Measurements from ENCODE around the gene KCNQ2. TPM values are rescaled to one million over a fixed set of nuclear protein-coding genes. Genes with fewer than 3 reads are reported as not detected.
A peak's percentile ranks its signal among the peaks of the same experiment; 100 is the strongest.

The KCNQ2 gene
- total RNA-seq, 1 donor from 2014 or later = 354 TPM

GRCh38 chr20:63427724-63428330 lies 44.6 kb downstream of the KCNQ2 start:
- H3K9me3 Mint-ChIP-seq (ENCODE audit: unreplicated experiment) = peaks cover 19% of the 10 kb centered on the region
- H3K36me3 Mint-ChIP-seq (ENCODE audit: unreplicated experiment) = peaks cover 26% of the 10 kb centered on the region
- TF ChIP-seq, protein P1, sequence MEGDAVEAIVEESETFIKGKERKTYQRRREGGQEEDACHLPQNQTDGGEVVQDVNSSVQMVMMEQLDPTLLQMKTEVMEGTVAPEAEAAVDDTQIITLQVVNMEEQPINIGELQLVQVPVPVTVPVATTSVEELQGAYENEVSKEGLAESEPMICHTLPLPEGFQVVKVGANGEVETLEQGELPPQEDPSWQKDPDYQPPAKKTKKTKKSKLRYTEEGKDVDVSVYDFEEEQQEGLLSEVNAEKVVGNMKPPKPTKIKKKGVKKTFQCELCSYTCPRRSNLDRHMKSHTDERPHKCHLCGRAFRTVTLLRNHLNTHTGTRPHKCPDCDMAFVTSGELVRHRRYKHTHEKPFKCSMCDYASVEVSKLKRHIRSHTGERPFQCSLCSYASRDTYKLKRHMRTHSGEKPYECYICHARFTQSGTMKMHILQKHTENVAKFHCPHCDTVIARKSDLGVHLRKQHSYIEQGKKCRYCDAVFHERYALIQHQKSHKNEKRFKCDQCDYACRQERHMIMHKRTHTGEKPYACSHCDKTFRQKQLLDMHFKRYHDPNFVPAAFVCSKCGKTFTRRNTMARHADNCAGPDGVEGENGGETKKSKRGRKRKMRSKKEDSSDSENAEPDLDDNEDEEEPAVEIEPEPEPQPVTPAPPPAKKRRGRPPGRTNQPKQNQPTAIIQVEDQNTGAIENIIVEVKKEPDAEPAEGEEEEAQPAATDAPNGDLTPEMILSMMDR (IDR thresholded peaks at IDR 0.05; ENCODE audit: partially characterized antibody, unreplicated experiment) = no peak
- H3K27me3 Mint-ChIP-seq (ENCODE audit: unreplicated experiment) = peaks cover 12% of the 10 kb centered on the region
- no peak overlapping the region for H3K27ac Mint-ChIP-seq (ENCODE audit: unreplicated experiment)
- no peak for DNase-seq
- no peak overlapping the region for H3K4me3 Mint-ChIP-seq (ENCODE audit: unreplicated experiment)
- peaks cover 12% of the 10 kb centered on the region for H3K4me1 Mint-ChIP-seq (ENCODE audit: low read depth, unreplicated experiment)

- no peak for DNase-seq
- peaks cover 12% of the 10 kb centered on the region for H3K4me1 Mint-ChIP-seq (ENCODE audit: low read depth, unreplicated experiment)
- H3K36me3 Mint-ChIP-seq (ENCODE audit: unreplicated experiment) = peaks cover 26% of the 10 kb centered on the region
Measured at GRCh38 chr20:63427206-63427605, 45.2 kb downstream of the KCNQ2 start.

GRCh38 chr20:63425846-63426485 lies 46.5 kb downstream of the KCNQ2 start:
- DNase-seq = no peak
- TF ChIP-seq, protein P1 (IDR thresholded peaks at IDR 0.05; ENCODE audit: partially characterized antibody, unreplicated experiment) = no peak
- Mint-ChIP-seq H3K27ac (ENCODE audit: unreplicated experiment) (no peak overlapping the region), H3K27me3 (ENCODE audit: unreplicated experiment) (peaks cover 9% of the 10 kb centered on the region), H3K9me3 (ENCODE audit: unreplicated experiment) (peaks cover 17% of the 10 kb centered on the region), H3K4me3 (ENCODE audit: unreplicated experiment) (no peak overlapping the region), H3K4me1 (ENCODE audit: low read depth, unreplicated experiment) (peaks cover 12% of the 10 kb centered on the region), H3K36me3 (ENCODE audit: unreplicated experiment) (peaks cover 22% of the 10 kb centered on the region)

More at GRCh38 chr20:63427206-63427605, 45.2 kb downstream of the KCNQ2 start:
- TF ChIP-seq, protein P1 (IDR thresholded peaks at IDR 0.05; ENCODE audit: partially characterized antibody, unreplicated experiment) = no peak
- Mint-ChIP-seq H3K27ac (ENCODE audit: unreplicated experiment) (no peak overlapping the region), H3K27me3 (ENCODE audit: unreplicated experiment) (peaks cover 12% of the 10 kb centered on the region), H3K9me3 (ENCODE audit: unreplicated experiment) (peaks cover 19% of the 10 kb centered on the region), H3K4me3 (ENCODE audit: unreplicated experiment) (no peak overlapping the region)

GRCh38 chr20:63424613-63425012 lies 47.8 kb downstream of the KCNQ2 start:
- no peak for DNase-seq
- H3K27me3 Mint-ChIP-seq (ENCODE audit: unreplicated experiment) = peaks cover 14% of the 10 kb centered on the region
- TF ChIP-seq, protein P1 (IDR thresholded peaks at IDR 0.05; ENCODE audit: partially characterized antibody, unreplicated experiment) = no peak
- H3K4me1 Mint-ChIP-seq (ENCODE audit: low read depth, unreplicated experiment) = peaks cover 12% of the 10 kb centered on the region
- peaks cover 22% of the 10 kb centered on the region for H3K36me3 Mint-ChIP-seq (ENCODE audit: unreplicated experiment)
- H3K9me3 Mint-ChIP-seq (ENCODE audit: unreplicated experiment) = peaks cover 20% of the 10 kb centered on the region
- H3K27ac Mint-ChIP-seq (ENCODE audit: unreplicated experiment) = peak overlapping the region; percentile 78
- no peak overlapping the region for H3K4me3 Mint-ChIP-seq (ENCODE audit: unreplicated experiment)

DNA sequence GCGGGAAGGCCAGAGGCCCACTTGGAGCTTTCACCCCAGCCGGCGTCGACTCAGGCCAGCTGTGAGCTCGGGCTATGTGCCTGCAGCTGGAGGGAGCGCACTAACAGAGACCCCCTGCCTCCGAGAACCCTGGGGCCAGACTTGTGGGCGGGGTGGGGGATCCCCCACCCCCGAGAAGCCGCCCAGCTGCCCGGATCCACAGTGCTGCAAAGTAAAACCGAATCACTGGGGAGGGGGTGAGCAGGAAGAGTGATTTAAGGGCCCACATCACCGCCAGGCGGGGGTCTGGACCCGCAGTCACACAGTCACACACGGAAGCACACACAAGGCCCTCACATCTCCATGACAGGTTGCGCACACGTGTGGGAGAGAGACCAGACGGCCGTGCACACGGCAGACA lies 48.7 kb downstream of the KCNQ2 start:
- Mint-ChIP-seq H3K36me3 (ENCODE audit: unreplicated experiment) (peaks cover 22% of the 10 kb centered on the region), H3K4me3 (ENCODE audit: unreplicated experiment) (no peak overlapping the region), H3K9me3 (ENCODE audit: unreplicated experiment) (peaks cover 19% of the 10 kb centered on the region), H3K27me3 (ENCODE audit: unreplicated experiment) (peaks cover 17% of the 10 kb centered on the region), H3K4me1 (ENCODE audit: low read depth, unreplicated experiment) (peaks cover 12% of the 10 kb centered on the region), H3K27ac (ENCODE audit: unreplicated experiment) (no peak overlapping the region)
- TF ChIP-seq, protein P1 (IDR thresholded peaks at IDR 0.05; ENCODE audit: partially characterized antibody, unreplicated experiment) = no peak
- no peak for DNase-seq
